WTC11 (cell line): ENCODE results near the gene CCDC141.

Source experiments
- MYBL2 ChIP-seq: sonication (generic); formaldehyde crosslinking; IDR thresholded peaks from 2 replicates; pipeline ENCODE4 v1.8.1; 2023; ENCODE audit warnings: mild to moderate bottlenecking, moderate library complexity, missing genetic modification reagents
- TF ChIP-seq, protein P1 (sequence below): fragments of 250-450 bp; sonication (Bioruptor Pico); IDR thresholded peaks from 2 replicates; pipeline ENCODE4 v1.9.0; 2021; ENCODE audit warnings: mild to moderate bottlenecking
- TF ChIP-seq, protein P2 (sequence below): sonication (generic); formaldehyde crosslinking; IDR thresholded peaks from 2 replicates; pipeline ENCODE4 v1.8.1; 2023; ENCODE audit warnings: mild to moderate bottlenecking, missing genetic modification reagents, borderline replicate concordance

DNA sequence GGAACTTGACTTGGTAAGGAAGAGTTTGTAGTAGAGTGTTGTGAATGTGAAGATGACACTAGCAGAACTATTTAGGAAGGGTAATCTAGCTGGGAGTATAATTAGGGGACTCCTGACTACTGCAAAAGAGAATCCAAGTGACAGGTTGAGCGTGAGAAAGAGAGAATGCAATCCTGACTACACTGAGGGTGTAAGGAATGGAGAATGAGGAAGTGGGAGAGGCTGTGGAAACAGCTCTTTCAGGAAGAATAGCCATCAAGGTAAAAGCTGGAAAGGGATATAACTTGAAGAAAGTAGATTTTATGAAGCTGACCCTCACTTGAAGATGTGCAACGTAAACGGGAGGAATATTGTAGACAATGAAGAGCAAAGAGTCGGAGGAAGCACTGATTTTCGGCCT, 201.6 kb downstream of the CCDC141 start:
- TF ChIP-seq MYBL2 (CRISPR knock-in tag) = no peak
- TF ChIP-seq, protein P1, sequence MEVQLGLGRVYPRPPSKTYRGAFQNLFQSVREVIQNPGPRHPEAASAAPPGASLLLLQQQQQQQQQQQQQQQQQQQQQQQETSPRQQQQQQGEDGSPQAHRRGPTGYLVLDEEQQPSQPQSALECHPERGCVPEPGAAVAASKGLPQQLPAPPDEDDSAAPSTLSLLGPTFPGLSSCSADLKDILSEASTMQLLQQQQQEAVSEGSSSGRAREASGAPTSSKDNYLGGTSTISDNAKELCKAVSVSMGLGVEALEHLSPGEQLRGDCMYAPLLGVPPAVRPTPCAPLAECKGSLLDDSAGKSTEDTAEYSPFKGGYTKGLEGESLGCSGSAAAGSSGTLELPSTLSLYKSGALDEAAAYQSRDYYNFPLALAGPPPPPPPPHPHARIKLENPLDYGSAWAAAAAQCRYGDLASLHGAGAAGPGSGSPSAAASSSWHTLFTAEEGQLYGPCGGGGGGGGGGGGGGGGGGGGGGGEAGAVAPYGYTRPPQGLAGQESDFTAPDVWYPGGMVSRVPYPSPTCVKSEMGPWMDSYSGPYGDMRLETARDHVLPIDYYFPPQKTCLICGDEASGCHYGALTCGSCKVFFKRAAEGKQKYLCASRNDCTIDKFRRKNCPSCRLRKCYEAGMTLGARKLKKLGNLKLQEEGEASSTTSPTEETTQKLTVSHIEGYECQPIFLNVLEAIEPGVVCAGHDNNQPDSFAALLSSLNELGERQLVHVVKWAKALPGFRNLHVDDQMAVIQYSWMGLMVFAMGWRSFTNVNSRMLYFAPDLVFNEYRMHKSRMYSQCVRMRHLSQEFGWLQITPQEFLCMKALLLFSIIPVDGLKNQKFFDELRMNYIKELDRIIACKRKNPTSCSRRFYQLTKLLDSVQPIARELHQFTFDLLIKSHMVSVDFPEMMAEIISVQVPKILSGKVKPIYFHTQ = no peak
- TF ChIP-seq, protein P2, sequence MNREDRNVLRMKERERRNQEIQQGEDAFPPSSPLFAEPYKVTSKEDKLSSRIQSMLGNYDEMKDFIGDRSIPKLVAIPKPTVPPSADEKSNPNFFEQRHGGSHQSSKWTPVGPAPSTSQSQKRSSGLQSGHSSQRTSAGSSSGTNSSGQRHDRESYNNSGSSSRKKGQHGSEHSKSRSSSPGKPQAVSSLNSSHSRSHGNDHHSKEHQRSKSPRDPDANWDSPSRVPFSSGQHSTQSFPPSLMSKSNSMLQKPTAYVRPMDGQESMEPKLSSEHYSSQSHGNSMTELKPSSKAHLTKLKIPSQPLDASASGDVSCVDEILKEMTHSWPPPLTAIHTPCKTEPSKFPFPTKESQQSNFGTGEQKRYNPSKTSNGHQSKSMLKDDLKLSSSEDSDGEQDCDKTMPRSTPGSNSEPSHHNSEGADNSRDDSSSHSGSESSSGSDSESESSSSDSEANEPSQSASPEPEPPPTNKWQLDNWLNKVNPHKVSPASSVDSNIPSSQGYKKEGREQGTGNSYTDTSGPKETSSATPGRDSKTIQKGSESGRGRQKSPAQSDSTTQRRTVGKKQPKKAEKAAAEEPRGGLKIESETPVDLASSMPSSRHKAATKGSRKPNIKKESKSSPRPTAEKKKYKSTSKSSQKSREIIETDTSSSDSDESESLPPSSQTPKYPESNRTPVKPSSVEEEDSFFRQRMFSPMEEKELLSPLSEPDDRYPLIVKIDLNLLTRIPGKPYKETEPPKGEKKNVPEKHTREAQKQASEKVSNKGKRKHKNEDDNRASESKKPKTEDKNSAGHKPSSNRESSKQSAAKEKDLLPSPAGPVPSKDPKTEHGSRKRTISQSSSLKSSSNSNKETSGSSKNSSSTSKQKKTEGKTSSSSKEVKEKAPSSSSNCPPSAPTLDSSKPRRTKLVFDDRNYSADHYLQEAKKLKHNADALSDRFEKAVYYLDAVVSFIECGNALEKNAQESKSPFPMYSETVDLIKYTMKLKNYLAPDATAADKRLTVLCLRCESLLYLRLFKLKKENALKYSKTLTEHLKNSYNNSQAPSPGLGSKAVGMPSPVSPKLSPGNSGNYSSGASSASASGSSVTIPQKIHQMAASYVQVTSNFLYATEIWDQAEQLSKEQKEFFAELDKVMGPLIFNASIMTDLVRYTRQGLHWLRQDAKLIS (CRISPR knock-in tag) = no peak
